ENCODE results near the gene KLHL28. TPM values are rescaled to one million over a fixed set of nuclear protein-coding genes. Genes with fewer than 3 reads are reported as not detected.

KLHL28 gene
- total and polyA plus RNA-seq, 5 experiments from 2014 or later, result 39.5 to 53.9 (median 41.2) TPM

GRCh38 chr14:44971459-44971858, 9.7 kb upstream of the KLHL28 start:
- H3K36me3 Mint-ChIP-seq, result peaks cover 53 to 67% (median 55%) of the 10 kb centered on the region in 3 donors
- peaks cover 24 to 68% (median 53%) of the 10 kb centered on the region in 9 donors for H3K9me3 Mint-ChIP-seq
- ATAC-seq (no peak), DNase-seq (no peak)
- H3K4me3 Mint-ChIP-seq, result no peak overlapping the region
- no peaks in the 10 kb centered on the region for H3K27me3 Mint-ChIP-seq
- peak overlapping the region in 1 of 10 donors; percentile 63 for H3K27ac Mint-ChIP-seq
- peaks cover 23 to 69% (median 63%) of the 10 kb centered on the region in 4 donors for H3K4me1 Mint-ChIP-seq
- POLR2A ChIA-PET, result no interaction called here

GRCh38 chr14:44970907-44971306, 9.2 kb upstream of the KLHL28 start:
- POLR2A ChIA-PET, result no interaction called here
- Mint-ChIP-seq H3K36me3 (peaks cover 50 to 67% (median 50%) of the 10 kb centered on the region in 3 donors), H3K27ac (no peak overlapping the region), H3K4me3 (peak overlapping the region in 1 of 10 donors; percentile 34), H3K4me1 (peaks cover 19 to 66% (median 58%) of the 10 kb centered on the region in 4 donors), H3K27me3 (no peaks in the 10 kb centered on the region), H3K9me3 (peaks cover 24 to 68% (median 53%) of the 10 kb centered on the region in 9 donors)
- ATAC-seq, result no peak
- no peak for DNase-seq

- H3K4me3 Mint-ChIP-seq, result peak overlapping the region in 8 of 10 donors; percentile 2 to 43 (median 24)
- DNase-seq (no peak), ATAC-seq (no peak)
- H3K36me3 Mint-ChIP-seq, result peaks cover 47 to 73% (median 69%) of the 10 kb centered on the region in 3 donors
- peaks cover 23 to 78% (median 65%) of the 10 kb centered on the region in 4 donors for H3K4me1 Mint-ChIP-seq
- POLR2A ChIA-PET, result no interaction called here
- no peak overlapping the region for H3K27ac Mint-ChIP-seq
- peaks cover 28 to 80% (median 60%) of the 10 kb centered on the region in 9 donors for H3K9me3 Mint-ChIP-seq
- H3K27me3 Mint-ChIP-seq, result no peaks in the 10 kb centered on the region
These were observed 7.0 kb upstream of the KLHL28 start for GRCh38 chr14:44968714-44969113.

- H3K27me3 Mint-ChIP-seq, result no peaks in the 10 kb centered on the region
- peak overlapping the region in 9 of 10 donors; percentile 15 to 67 (median 56) for H3K4me3 Mint-ChIP-seq
- H3K36me3 Mint-ChIP-seq, result peaks cover 39 to 75% (median 73%) of the 10 kb centered on the region in 3 donors
- peaks cover 24 to 76% (median 67%) of the 10 kb centered on the region in 4 donors for H3K4me1 Mint-ChIP-seq
- POLR2A ChIA-PET, result no interaction called here
- DNase-seq (no peak), ATAC-seq (no peak)
- H3K9me3 Mint-ChIP-seq, result peaks cover 28 to 83% (median 52%) of the 10 kb centered on the region in 9 donors
- no peak overlapping the region for H3K27ac Mint-ChIP-seq
These were observed 5.0 kb upstream of the KLHL28 start for GRCh38 chr14:44966601-44967336.

GRCh38 chr14:44963775-44964380, 2.1 kb upstream of the KLHL28 start:
- peak overlapping the region in 4 of 10 donors; percentile 14 to 37 (median 21) for H3K27ac Mint-ChIP-seq
- peak overlapping the region in 2 of 10 donors; percentile 52 to 56 for H3K4me3 Mint-ChIP-seq
- H3K27me3 Mint-ChIP-seq, result no peaks in the 10 kb centered on the region
- POLR2A ChIA-PET, result interaction anchor here (0.6 to 4.8 kb wide), 3 partner anchors 39 to 170 kb away, joined by 3 to 60 read pairs (median 4); partner anchors contain the start of gene FKBP3
- no peak for DNase-seq
- peaks cover 19 to 69% (median 56%) of the 10 kb centered on the region in 4 donors for H3K4me1 Mint-ChIP-seq
- peaks cover 15 to 48% (median 46%) of the 10 kb centered on the region in 3 donors for H3K36me3 Mint-ChIP-seq
- peaks cover 10 to 58% (median 24%) of the 10 kb centered on the region in 9 donors for H3K9me3 Mint-ChIP-seq
- ATAC-seq, result no peak

GRCh38 chr14:44963044-44963528, 1.3 kb upstream of the KLHL28 start:
- Mint-ChIP-seq H3K4me3 (no peak overlapping the region), H3K9me3 (peaks cover 10 to 51% (median 16%) of the 10 kb centered on the region in 9 donors), H3K27me3 (no peaks in the 10 kb centered on the region), H3K27ac (no peak overlapping the region), H3K36me3 (peaks cover 9 to 42% (median 41%) of the 10 kb centered on the region in 3 donors), H3K4me1 (peaks cover 16 to 69% (median 50%) of the 10 kb centered on the region in 4 donors)
- POLR2A ChIA-PET, result interaction anchor here (1.0 to 4.8 kb wide), 7 partner anchors 16 to 290 kb away, joined by 4 to 60 read pairs (median 15); partner anchors contain the start of genes FANCM, FKBP3, MIS18BP1 and PRPF39
- ATAC-seq, result no peak
- no peak for DNase-seq

- Mint-ChIP-seq H3K36me3 (peaks cover 8 to 37% (median 36%) of the 10 kb centered on the region in 3 donors), H3K4me1 (peaks cover 15 to 68% (median 47%) of the 10 kb centered on the region in 4 donors), H3K27ac (no peak overlapping the region), H3K9me3 (peaks cover 6 to 46% (median 14%) of the 10 kb centered on the region in 9 donors), H3K4me3 (no peak overlapping the region), H3K27me3 (no peaks in the 10 kb centered on the region)
- DNase-seq (no peak), ATAC-seq (peak; percentile 49 to 59)
- POLR2A ChIA-PET, result interaction anchor here (0.5 to 4.8 kb wide), 10 partner anchors 17 to 290 kb away, joined by 3 to 60 read pairs (median 6); partner anchors contain the start of genes FANCM, FKBP3, MIS18BP1 and PRPF39
These were observed 742 bp upstream of the KLHL28 start for GRCh38 chr14:44962334-44963043.

- POLR2A ChIA-PET, result interaction anchor here (0.8 to 4.8 kb wide), 9 partner anchors 18 to 292 kb away, joined by 3 to 60 read pairs (median 7); partner anchors contain the start of genes FANCM, FKBP3, MIS18BP1 and PRPF39
- peaks cover 7 to 30% (median 27%) of the 10 kb centered on the region in 3 donors for H3K36me3 Mint-ChIP-seq
- peaks cover 0 to 35% (median 5%) of the 10 kb centered on the region in 9 donors for H3K9me3 Mint-ChIP-seq
- peak; percentile 44 to 79 (median 62) for DNase-seq
- H3K27me3 Mint-ChIP-seq, result no peaks in the 10 kb centered on the region
- ATAC-seq, result peak; percentile 45 to 51
- H3K27ac Mint-ChIP-seq, result no peak overlapping the region
- H3K4me1 Mint-ChIP-seq, result peaks cover 12 to 67% (median 44%) of the 10 kb centered on the region in 4 donors
- H3K4me3 Mint-ChIP-seq, result no peak overlapping the region
These were observed 595 bp downstream of the KLHL28 start for GRCh38 chr14:44961151-44961553.

GRCh38 chr14:44960646-44961045, 1.1 kb downstream of the KLHL28 start:
- Mint-ChIP-seq H3K4me1 (peaks cover 12 to 71% (median 46%) of the 10 kb centered on the region in 4 donors), H3K36me3 (peaks cover 10 to 28% (median 28%) of the 10 kb centered on the region in 3 donors), H3K4me3 (peak overlapping the region in 1 of 10 donors; percentile 53)

GRCh38 chr14:44960146-44960545, 1.6 kb downstream of the KLHL28 start:
- POLR2A ChIA-PET, result interaction anchor here (1.0 to 4.8 kb wide), 4 partner anchors 28 to 124 kb away, joined by 3 to 60 read pairs (median 11); partner anchors contain the start of gene PRPF39
- Mint-ChIP-seq H3K36me3 (peaks cover 12 to 26% (median 25%) of the 10 kb centered on the region in 3 donors), H3K4me1 (peaks cover 12 to 71% (median 47%) of the 10 kb centered on the region in 4 donors), H3K9me3 (peaks cover 0 to 27% (median 3%) of the 10 kb centered on the region in 9 donors), H3K4me3 (peak overlapping the region in 2 of 10 donors; percentile 5 to 53), H3K27me3 (no peaks in the 10 kb centered on the region), H3K27ac (peak overlapping the region in 7 of 10 donors; percentile 34 to 85 (median 68))
- ATAC-seq, result no peak
- DNase-seq, result no peak

More at GRCh38 chr14:44960646-44961045, 1.1 kb downstream of the KLHL28 start:
- Mint-ChIP-seq H3K27me3 (no peaks in the 10 kb centered on the region), H3K27ac (peak overlapping the region in 7 of 10 donors; percentile 34 to 85 (median 68)), H3K9me3 (peaks cover 0 to 32% (median 5%) of the 10 kb centered on the region in 9 donors)
- POLR2A ChIA-PET, result interaction anchor here (1.0 to 4.8 kb wide), 7 partner anchors 18 to 292 kb away, joined by 3 to 60 read pairs (median 15); partner anchors contain the start of genes FANCM, FKBP3, MIS18BP1 and PRPF39
- ATAC-seq, result no peak
- DNase-seq, result no peak

GRCh38 chr14:44959538-44959937, 2.2 kb downstream of the KLHL28 start:
- DNase-seq (no peak), ATAC-seq (no peak)
- Mint-ChIP-seq H3K4me3 (peak overlapping the region in 3 of 10 donors; percentile 19 to 62 (median 27)), H3K4me1 (peaks cover 12 to 68% (median 45%) of the 10 kb centered on the region in 4 donors), H3K9me3 (peaks cover 0 to 21% (median 0%) of the 10 kb centered on the region in 9 donors), H3K27me3 (no peaks in the 10 kb centered on the region), H3K27ac (peak overlapping the region in 1 of 10 donors; percentile 85), H3K36me3 (peaks cover 14 to 20% (median 20%) of the 10 kb centered on the region in 3 donors)
- POLR2A ChIA-PET, result interaction anchor here (1.0 kb wide), 1 partner anchor 57 kb away, joined by 3 read pairs; no protein-coding TSS in a partner anchor
